ENCODE measurements around the gene NOC4L.

DNA sequence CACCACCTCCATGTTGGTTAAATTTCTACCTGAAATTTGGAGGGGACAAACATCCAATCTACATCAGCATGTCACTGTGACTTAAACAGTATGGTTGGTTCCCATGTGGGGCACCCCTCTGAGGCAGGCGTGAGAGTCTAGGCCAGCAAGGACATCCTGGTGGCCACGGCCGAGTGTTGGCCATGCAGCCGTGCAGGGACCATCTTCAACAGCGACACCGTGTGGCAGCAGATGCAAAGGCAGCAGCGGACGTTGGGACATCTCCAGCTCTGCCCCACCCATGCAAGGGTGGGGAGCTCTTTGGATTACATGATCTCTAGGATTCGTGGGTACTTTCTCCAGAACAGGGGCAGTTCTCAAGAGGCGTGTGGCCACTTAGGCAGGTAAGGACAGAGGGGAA, 49.8 kb downstream of the NOC4L start:
- TF ChIP-seq, protein P1, sequence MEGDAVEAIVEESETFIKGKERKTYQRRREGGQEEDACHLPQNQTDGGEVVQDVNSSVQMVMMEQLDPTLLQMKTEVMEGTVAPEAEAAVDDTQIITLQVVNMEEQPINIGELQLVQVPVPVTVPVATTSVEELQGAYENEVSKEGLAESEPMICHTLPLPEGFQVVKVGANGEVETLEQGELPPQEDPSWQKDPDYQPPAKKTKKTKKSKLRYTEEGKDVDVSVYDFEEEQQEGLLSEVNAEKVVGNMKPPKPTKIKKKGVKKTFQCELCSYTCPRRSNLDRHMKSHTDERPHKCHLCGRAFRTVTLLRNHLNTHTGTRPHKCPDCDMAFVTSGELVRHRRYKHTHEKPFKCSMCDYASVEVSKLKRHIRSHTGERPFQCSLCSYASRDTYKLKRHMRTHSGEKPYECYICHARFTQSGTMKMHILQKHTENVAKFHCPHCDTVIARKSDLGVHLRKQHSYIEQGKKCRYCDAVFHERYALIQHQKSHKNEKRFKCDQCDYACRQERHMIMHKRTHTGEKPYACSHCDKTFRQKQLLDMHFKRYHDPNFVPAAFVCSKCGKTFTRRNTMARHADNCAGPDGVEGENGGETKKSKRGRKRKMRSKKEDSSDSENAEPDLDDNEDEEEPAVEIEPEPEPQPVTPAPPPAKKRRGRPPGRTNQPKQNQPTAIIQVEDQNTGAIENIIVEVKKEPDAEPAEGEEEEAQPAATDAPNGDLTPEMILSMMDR (optimal IDR thresholded peaks at IDR 0.05 in 1 of 3, IDR thresholded peaks at IDR 0.05 in 1 of 3, conservative IDR thresholded peaks at IDR 0.05 in 1 of 3; ENCODE audit: extremely low read depth in 1 of 3, insufficient read depth in 2 of 3, low read length in 3 of 3), result peak in 2 of 3 experiments; percentile 36 to 60
- no peak for TF ChIP-seq EZH2 (IDR thresholded peaks at IDR 0.05; ENCODE audit: low read length)

Data from keratinocyte (primary cell).